ENCODE measurements around the gene MCOLN3. TPM values are rescaled to one million over a fixed set of nuclear protein-coding genes. Genes with fewer than 3 reads are reported as not detected.

Gene MCOLN3
- total RNA-seq, 1 experiment from 2014 or later = 0.70 TPM

GRCh38 chr1:84998642-84999280 lies 49.5 kb downstream of the MCOLN3 start:
- ChIA-PET POLR2A (no interaction called here), CTCF (no interaction called here)
- Mint-ChIP-seq H3K9me3 (ENCODE audit: unreplicated experiment) (no peaks in the 10 kb centered on the region), H3K27ac (ENCODE audit: low read depth, unreplicated experiment) (no peak overlapping the region), H3K27me3 (ENCODE audit: insufficient read depth, unreplicated experiment) (peaks cover 12% of the 10 kb centered on the region), H3K4me1 (ENCODE audit: insufficient read depth, unreplicated experiment) (peaks cover 6% of the 10 kb centered on the region), H3K4me3 (ENCODE audit: unreplicated experiment) (no peak overlapping the region), H3K36me3 (ENCODE audit: insufficient read depth, unreplicated experiment) (no peaks in the 10 kb centered on the region)
- no peak for DNase-seq (ENCODE audit: unreplicated experiment)
- TF ChIP-seq, protein P1, sequence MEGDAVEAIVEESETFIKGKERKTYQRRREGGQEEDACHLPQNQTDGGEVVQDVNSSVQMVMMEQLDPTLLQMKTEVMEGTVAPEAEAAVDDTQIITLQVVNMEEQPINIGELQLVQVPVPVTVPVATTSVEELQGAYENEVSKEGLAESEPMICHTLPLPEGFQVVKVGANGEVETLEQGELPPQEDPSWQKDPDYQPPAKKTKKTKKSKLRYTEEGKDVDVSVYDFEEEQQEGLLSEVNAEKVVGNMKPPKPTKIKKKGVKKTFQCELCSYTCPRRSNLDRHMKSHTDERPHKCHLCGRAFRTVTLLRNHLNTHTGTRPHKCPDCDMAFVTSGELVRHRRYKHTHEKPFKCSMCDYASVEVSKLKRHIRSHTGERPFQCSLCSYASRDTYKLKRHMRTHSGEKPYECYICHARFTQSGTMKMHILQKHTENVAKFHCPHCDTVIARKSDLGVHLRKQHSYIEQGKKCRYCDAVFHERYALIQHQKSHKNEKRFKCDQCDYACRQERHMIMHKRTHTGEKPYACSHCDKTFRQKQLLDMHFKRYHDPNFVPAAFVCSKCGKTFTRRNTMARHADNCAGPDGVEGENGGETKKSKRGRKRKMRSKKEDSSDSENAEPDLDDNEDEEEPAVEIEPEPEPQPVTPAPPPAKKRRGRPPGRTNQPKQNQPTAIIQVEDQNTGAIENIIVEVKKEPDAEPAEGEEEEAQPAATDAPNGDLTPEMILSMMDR (IDR thresholded peaks at IDR 0.05; ENCODE audit: unreplicated experiment) = no peak
- no TSS peak for BruUV-seq (replicated peaks)
- intact Hi-C loops (cut with micrococcal nuclease) = no loop called here

DNA sequence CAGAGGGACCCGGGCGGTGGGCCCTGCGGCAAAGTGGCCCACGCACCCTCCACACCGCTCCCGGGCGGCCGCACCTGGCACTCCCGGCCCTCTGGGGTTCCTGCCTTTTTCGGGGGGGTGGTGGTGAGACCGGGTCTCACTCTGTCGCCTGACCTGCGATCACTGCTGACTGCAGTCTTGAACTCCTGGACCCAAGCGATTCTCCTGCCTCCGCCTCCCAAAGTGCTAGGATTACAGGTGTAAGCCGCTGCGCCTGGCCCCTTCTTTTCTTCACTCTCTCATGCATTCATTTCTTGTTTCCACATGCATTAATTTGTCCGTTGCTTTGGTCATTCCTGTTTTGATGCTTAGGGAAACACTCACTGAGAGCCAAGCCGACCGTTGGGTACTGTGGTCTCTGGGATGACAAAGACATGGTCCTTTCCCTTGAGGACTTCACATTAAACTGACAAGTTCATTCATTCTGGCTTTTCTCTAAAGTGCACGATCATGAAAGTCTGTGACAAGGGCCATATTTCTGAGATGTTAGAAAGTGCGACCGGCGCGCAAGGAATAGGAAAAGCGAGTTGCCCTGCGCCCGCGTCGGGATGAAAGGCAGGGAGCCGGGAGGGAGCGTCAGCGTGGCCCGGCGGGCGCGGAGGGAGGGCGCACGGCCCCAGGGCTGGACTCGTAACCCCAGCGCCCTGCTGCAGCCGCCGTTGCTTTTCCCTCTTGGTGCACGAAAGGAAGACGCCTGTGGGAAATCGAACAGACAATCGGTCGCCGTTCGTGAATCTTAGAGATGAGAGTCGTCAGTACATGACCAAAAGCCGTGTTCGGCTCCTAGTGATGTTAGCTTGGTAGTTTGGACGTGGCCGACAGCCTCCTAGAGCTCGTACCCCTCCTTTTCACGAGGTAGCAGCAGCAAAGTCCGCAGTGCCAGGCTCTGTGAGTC lies 50.4 kb downstream of the MCOLN3 start:
- Mint-ChIP-seq H3K36me3 (ENCODE audit: insufficient read depth, unreplicated experiment) (no peaks in the 10 kb centered on the region), H3K4me3 (ENCODE audit: unreplicated experiment) (peak overlapping the region; percentile 77), H3K9me3 (ENCODE audit: unreplicated experiment) (no peaks in the 10 kb centered on the region), H3K27me3 (ENCODE audit: insufficient read depth, unreplicated experiment) (peaks cover 12% of the 10 kb centered on the region), H3K27ac (ENCODE audit: low read depth, unreplicated experiment) (no peak overlapping the region), H3K4me1 (ENCODE audit: insufficient read depth, unreplicated experiment) (peaks cover 6% of the 10 kb centered on the region)
- CTCF ChIA-PET = no interaction called here
- intact Hi-C loops (cut with micrococcal nuclease) = loop anchor here (2.0 kb wide), 1 partner anchor 53 kb away; no protein-coding TSS in a partner anchor
- no TSS peak for BruUV-seq (replicated peaks)
- no peak for DNase-seq (ENCODE audit: unreplicated experiment)
- TF ChIP-seq, protein P1 (IDR thresholded peaks at IDR 0.05; ENCODE audit: unreplicated experiment) = no peak
- POLR2A ChIA-PET = no interaction called here

GRCh38 chr1:84996846-84997666 lies 51.2 kb downstream of the MCOLN3 start, which contains the start of gene MCOLN2:
MCOLN2 (minus strand) TSS chr1:84997113; CDS start chr1:84996872, 241 bp downstream.
- DNase-seq (ENCODE audit: unreplicated experiment) = peak; percentile 49
- Mint-ChIP-seq H3K4me3 (ENCODE audit: unreplicated experiment) (peak within 1 kb of the TSS; percentile 77), H3K27me3 (ENCODE audit: insufficient read depth, unreplicated experiment) (peaks cover 12% of the 10 kb centered on the region), H3K9me3 (ENCODE audit: unreplicated experiment) (no peaks in the 10 kb centered on the region), H3K36me3 (ENCODE audit: insufficient read depth, unreplicated experiment) (no peaks in the 10 kb centered on the region), H3K4me1 (ENCODE audit: insufficient read depth, unreplicated experiment) (peaks cover 6% of the 10 kb centered on the region), H3K27ac (ENCODE audit: low read depth, unreplicated experiment) (peak within 1 kb of the TSS; percentile 40)
- POLR2A ChIA-PET = no interaction called here
- BruUV-seq (replicated peaks) = no TSS peak
- TF ChIP-seq, protein P1 (IDR thresholded peaks at IDR 0.05; ENCODE audit: unreplicated experiment) = no peak
- CTCF ChIA-PET = no interaction called here
- intact Hi-C loops (cut with micrococcal nuclease) = loop anchor here (2.0 kb wide), 1 partner anchor 52 kb away; no protein-coding TSS in a partner anchor

Data from MCF 10A (cell line).